ENCODE data around the gene PTPN23.

DNA sequence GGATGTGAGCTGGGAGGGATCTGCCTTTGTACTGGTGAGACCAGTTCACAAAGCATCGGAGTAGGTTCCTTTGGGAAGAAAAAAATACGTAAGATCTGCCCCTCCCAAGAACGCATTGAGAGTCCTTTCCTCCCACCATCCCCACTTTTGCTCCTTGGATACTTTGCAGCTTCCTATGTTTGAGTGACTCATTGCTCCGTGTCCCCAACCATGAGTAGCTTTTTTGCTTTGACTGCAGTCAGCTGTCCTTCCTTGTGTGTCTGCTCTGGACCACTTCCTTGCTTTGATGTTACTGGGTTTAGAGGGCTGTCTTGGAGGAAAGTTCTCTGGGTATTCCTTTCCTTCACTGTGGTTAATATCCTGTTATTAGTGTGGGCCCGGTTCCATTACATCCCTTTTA lies 43.2 kb upstream of the PTPN23 start:
- no peak for TF ChIP-seq EZH2 (IDR thresholded peaks at IDR 0.05)
- no peak for TF ChIP-seq FOXP2 (optimal IDR thresholded peaks at IDR 0.05; ENCODE audit: control extremely low read depth, extremely low read length, insufficient read depth)
- TF ChIP-seq POLR2AphosphoS5 (IDR thresholded peaks at IDR 0.05; ENCODE audit: borderline replicate concordance, low read depth, low read length) = no peak

All from SK-N-MC (cell line).